GM19035 (cell line): Measurements from ENCODE around the gene C10orf71.

Experiments
- ATAC-seq: cut with Tn5 transposase; IDR thresholded peaks from one replicate; pipeline ENCODE4 v1.9.1; 2021; ENCODE audit not compliant: unreplicated experiment

C10orf71 gene

DNA sequence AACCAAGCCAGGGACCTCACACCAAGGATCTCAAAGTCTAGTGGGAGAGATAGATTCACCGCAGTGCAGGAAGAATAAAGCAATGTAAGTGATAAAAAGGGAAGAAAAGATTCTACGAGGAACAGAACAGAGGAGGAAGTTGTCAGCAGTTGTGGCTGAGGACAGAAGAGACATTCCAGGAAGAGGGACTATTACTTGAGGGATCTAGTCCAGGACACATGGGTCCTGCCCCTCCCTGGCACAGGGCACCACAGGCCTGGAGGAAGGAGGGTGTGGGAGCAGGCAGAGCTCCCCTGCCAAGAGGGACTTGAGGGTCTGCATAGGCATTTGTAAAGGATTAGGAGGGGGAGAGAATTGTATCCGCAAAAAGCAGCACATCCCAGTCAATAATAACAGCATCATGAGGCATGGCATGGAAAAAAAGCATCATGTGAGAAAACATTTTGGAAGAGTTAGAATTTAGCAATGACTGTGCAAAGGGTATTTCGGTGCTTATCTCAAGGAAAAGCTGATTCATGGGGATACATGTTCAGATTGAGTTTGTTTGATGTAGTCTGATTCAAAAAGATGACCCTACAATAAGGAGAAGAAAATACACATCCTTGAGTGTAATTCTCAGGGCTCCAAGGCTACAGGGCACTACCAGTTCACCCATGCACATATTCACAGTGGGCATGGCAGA, 12.7 kb downstream of the C10orf71 start:
- no peak for ATAC-seq

- ATAC-seq: no peak
Measured at GRCh38 chr10:49312246-49312869, 13.4 kb downstream of the C10orf71 start.

DNA sequence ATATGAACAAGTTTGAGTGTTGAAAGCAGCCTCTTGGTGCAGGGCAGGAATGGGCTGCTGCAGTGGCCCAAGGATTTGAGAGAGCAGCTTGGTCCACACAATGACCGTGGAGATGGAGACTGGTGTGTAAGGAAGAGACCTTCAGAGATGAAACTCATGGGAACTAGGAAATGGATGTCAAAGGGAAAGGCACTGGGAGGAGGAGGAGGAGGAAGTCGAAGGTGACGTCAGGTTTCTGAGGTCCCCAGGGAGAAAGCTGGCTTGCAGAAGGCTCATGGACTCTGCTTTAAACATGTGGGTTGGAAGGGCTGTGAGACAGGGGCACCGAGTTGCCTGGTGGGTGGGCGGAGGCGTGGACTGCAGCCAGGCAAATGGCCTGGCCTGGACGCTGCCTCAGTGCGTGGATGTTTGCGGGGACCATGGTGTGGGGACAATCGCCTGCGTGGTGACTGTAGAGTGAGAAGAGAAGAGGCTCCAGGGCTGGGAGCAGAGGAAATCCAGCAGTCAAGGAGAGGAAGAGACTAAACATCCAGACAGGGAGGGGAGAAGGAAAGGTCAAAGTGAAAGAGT, 14.6 kb downstream of the C10orf71 start:
- no peak for ATAC-seq

- no peak for ATAC-seq
Measured at GRCh38 chr10:49314806-49315205, 15.8 kb downstream of the C10orf71 start.

GRCh38 chr10:49318028-49318427, 19.1 kb downstream of the C10orf71 start:
- no peak for ATAC-seq

DNA sequence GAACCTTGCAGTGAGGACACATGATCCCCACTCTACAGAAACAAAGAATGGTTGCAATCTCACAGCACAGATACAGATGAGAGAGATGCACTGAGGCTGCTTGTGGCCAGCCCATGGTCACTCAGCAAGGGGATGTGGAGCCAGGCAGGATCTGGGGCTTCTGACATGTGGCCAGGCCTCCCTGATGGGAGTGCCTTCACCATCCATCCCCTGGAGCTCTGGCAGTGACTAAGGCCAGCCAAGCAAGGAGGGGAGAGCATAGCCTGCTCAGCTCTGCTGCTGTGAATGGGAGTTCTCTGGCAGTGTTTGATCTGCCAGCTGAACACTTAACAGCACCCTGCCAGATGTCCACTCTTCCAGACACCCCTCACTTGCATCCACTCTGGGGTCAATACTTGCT, 19.8 kb downstream of the C10orf71 start:
- no peak for ATAC-seq

GRCh38 chr10:49319206-49319605, 20.2 kb downstream of the C10orf71 start:
- ATAC-seq: no peak

DNA sequence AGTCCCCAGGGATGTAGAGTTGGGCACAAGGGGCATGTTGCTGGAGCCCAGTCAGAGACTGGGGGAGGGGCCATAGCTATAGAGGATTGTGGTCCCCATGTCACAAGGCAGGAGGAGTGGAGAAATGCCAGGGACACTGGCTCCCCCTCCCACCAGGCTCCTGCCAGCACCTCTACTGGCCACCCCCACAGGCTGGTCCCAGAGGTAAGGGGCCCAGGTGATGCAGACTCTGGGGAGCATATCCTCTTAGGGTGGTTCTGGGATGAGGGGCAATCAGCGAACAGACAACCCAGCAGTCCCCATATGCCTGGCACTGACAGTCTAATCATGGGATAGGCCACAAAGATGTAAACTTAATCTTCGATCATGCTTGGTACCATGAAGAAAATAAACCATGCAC, 21.2 kb downstream of the C10orf71 start:
- no peak for ATAC-seq

DNA sequence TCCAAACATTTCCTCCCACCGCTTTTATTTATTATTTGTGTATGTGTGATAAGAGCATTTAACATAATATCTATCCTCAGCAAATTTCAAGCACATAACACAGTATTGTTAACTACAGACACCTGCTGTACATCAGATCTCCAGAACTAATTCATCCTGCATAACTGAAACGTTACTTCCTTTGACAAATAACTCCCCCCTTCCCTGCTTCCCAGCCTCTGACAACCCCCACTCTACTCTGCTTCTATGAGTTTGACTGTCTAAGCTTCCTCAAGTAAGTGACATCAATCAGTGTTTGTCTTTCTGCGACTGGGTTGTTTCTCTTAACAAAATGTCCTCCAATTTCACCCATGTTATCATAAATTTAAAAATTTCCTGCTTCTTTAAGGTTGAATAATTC, 22.1 kb downstream of the C10orf71 start:
- no peak for ATAC-seq

GRCh38 chr10:49322371-49323170, 23.6 kb downstream of the C10orf71 start:
- ATAC-seq: no peak

- no peak for ATAC-seq
Measured at GRCh38 chr10:49323171-49323895, 24.4 kb downstream of the C10orf71 start.

GRCh38 chr10:49323896-49324270, 24.9 kb downstream of the C10orf71 start:
- ATAC-seq: no peak

DNA sequence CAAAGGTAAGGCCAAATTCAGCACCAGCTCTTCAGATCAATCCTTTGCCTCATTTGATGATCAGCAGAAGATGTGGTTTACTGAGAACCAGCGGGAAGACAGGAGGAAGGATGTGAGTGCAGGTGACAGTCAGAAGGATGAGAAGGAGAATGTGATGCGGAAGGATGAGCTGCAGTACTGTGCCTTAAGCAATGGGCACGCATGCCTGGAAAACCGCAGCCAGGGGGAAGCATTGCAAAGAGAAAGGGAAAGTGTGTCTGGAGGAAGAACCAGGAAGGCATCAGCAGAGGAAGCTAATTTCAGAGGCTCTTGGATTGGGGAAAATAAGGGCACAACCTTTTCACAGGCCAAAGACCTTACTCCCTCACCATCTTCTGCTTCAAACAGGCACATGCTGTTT, 25.7 kb downstream of the C10orf71 start:
- ATAC-seq: no peak

DNA sequence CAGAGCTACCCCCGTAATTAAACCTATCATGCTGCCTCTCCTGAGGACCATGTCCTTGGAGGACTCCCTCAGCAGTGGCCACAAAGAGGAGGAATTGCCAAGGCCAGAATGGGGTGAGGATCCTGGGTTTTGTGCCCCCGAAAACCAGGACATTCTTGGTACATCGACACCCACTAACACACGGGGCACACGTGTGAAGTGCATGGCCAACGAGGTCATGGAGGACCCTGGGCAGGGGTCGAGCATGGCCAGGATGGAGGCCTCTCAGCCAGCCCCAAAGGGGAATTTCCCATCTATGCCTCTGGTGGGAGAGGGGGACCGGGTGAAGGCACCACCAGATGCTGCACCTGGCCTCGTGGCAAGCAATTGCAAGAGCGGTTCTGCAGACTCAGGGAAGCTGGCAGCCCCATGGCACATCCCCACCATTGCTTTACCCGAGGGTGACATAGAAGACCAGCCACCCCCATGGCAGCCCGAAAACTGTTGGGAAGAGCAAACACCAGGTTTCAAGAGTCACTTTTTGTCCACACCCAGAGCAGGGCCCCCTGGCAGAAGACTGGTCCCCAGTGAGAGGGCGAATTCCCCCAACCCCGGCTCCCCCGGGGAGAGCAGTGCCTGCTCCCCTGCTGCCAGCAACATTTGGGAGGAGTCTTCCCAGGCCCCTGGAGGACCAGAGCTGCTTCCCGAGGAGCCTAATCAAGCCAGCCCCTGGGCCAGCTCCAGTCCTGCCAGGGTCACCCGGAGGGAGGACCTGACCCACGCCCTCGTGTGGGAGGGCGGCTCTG, 26.4 kb downstream of the C10orf71 start:
- no peak for ATAC-seq

DNA sequence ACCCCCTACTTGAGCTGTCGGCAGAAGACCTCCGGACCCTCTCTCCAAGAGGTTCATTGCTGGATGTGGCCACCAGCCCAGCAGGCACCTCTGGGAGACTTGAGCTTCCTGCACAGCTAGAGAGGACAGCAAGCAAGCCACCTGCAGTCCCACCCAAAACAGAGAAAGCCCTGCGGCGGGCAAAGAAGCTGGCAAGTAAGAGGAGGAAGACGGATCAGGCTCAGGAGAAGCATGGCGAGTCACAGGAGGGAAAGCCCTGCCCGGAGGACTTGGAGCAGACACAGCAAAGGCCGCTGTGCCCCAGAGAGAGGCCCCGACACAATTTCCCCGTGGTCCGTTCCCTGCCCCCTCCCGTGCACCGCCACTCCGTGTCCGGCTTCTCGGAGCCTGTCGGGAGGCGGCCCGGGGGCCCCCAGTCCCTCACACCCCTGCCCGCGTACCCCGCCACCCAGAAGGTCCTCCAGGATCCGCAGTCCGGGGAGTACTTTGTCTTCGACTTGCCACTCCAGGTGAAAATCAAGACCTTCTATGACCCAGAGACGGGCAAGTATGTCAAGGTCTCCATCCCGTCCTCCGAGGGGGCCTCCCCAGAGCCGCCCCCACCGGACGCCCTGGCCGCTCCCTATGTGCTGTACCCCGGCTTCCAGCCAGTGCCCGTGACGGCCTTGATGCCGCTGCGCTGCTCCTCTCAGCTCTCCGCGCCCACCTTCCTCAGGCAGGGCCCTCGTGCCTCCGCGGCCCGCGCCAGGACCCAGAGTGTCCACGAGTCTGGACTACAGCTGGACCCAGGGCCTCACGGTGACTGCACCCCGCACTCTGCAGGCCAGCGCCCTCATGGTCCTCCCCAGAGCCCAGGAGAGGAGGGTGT, 27.2 kb downstream of the C10orf71 start:
- no peak for ATAC-seq

- no peak for ATAC-seq
Measured at GRCh38 chr10:49327036-49327813, 28.3 kb downstream of the C10orf71 start.

DNA sequence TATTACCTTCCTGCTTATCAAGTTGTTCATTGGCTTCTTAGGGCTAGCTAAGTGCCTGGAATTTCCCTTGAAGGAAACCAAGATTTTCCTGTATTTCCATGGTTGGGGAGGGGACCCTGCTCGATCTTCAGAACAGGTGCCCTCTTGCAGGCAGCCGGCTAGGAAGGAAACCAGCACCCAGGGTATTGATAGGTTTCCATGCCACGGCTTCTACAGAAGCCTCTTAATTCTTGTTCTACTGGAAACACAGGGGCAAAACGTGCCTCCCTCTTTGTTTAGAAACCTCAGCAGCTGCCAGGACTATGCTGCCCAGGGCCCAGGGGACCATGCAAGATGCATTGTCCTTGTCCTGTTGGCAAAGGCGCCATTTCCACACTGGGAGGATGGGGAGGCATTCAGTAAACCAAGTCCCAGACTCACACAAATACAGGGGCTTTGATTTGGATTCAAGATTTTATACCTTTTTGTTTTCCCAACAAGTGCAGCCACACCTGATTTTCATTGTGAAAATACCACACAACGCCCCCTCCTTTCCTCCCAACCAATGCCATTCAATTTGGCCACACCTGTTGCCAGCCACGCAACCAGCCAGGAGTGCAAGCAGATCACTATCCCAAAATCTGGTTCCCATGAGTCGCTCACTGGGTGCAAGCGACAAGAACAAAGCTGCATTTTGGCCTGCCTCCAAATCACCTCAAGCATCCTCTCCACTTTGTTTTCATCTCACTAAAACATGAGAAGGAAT, 29.6 kb downstream of the C10orf71 start:
- ATAC-seq: no peak

- ATAC-seq: no peak
Measured at GRCh38 chr10:49329146-49329505, 30.2 kb downstream of the C10orf71 start.
